Stimulated activated CD4-positive, alpha-beta T cell treated with anti-CD3 and anti-CD28 coated beads, Interleukin-4, amount 100 ng/mL, for 24 hours (primary cell): ENCODE results near the gene SMOC1.

ENCODE experiments used
- DNase-seq: peaks from one replicate; pipeline ENCODE4 v3.0.0-alpha.2; 2020

Gene SMOC1

GRCh38 chr14:69865701-69866365, 13.4 kb upstream of the SMOC1 start:
- DNase-seq, result no peak

- DNase-seq, result no peak
These were observed 10.8 kb upstream of the SMOC1 start for GRCh38 chr14:69868363-69868963.

DNA sequence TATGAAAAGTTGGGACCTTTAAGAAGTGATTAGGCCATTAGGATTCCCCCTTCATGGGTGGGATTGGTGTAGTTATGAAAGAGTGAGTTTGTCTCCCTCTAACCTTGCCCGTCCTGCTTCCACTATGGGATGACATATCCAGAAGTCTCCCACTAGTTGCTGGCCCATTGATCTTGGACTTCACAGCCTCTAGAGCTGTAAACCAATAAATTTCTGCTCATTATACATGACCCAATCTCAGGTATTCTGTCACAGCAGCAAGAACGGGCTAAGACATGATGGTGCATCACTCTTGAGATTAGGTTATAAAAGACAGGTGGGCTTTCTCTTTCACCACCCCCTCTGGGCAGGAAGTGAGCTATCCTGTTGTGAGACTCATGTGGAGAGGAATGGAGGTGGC, 8.6 kb upstream of the SMOC1 start:
- no peak for DNase-seq

GRCh38 chr14:69873877-69874780, 5.1 kb upstream of the SMOC1 start:
- no peak for DNase-seq

DNA sequence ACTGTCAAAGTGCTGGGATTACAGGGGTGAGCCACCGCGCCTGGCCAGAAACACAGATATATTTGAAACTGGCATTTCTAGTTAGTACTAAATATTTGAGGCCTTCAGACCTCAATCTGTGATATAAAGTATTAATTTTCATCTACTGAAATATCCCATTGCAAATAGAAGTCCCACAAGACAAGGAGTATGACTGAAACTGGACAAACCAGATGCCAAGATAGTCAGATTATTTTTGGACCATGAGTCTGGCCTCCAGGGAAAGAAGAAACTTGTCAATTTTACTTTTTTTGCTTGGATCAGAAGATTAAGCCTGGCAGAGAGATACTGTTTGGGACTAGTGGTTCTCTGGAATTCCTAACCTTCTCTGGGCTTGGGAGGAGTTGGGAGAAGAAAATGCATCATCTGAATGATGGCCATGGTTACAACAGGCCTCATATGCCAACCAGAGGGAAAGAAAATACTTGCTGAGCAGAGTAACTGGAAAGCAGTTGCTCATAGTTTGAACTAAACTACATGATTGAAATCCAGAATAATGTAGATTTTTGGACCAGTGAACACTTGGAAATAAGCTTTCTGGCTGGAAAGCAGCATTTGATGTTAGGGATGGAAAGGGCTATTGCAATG, 2.9 kb upstream of the SMOC1 start:
- DNase-seq, result no peak

- DNase-seq, result no peak
These were observed 2.3 kb upstream of the SMOC1 start for GRCh38 chr14:69876848-69877306.

GRCh38 chr14:69877492-69877891, 1.7 kb upstream of the SMOC1 start:
- DNase-seq, result no peak

- DNase-seq, result no peak
These were observed 965 bp upstream of the SMOC1 start for GRCh38 chr14:69878251-69878650.

- DNase-seq, result no peak
These were observed 850 bp downstream of the SMOC1 start for GRCh38 chr14:69880044-69880487.

GRCh38 chr14:69880893-69881292, 1.7 kb downstream of the SMOC1 start:
- DNase-seq, result no peak

DNA sequence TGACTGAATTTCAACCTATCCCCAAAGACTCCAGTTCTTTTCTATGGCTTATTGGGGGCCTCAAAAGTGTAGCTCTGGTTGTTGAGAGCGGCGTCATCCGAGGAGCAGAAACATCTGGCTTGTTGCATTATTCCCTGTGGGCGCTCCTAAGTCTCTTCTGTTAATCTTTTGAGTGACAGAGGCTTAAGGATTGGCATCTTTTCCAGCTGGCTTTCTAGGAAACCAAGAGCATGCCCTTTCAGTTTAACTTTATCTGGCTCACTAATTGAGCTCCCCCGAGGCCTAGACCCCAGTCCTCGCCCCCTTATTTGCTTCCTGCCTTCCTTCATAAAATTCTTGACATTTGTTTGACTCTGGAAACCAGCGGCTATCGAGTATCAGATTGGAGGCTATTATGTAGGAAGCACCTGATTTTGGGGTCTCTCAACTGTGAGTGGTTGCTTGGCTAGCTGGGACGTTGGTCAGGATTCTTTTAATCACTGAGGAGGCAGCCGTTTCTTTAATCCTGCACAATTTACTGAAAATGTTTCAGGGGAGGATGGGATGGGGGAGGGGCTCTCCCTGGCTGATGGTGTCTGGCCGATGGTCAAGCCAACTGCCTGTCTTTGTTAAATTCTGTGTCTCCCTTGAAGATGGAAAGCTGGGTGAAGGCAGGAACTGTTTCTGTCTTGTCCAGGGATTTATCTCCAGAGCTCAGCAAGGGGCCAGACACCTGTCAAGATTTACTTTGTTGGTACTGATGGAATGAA, 3.1 kb downstream of the SMOC1 start:
- DNase-seq, result no peak

DNA sequence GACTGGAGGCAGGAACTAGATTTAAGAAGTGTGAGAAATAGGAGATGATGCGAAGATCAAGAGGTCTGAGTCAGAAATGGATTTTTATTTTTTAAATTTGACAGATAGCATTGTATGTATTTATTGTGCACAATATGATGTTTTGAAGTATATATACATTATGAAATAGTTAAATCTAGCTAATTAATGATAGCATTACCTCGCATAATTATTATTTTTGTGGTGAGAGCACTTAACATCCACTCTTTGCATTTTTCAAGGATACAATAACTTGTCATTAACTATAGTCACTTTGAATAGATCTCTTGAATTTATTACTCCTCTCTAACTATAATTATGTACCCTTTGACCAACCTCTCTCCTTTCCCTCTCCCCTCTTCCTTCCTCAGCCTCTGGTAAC, 3.7 kb downstream of the SMOC1 start:
- DNase-seq, result no peak

DNA sequence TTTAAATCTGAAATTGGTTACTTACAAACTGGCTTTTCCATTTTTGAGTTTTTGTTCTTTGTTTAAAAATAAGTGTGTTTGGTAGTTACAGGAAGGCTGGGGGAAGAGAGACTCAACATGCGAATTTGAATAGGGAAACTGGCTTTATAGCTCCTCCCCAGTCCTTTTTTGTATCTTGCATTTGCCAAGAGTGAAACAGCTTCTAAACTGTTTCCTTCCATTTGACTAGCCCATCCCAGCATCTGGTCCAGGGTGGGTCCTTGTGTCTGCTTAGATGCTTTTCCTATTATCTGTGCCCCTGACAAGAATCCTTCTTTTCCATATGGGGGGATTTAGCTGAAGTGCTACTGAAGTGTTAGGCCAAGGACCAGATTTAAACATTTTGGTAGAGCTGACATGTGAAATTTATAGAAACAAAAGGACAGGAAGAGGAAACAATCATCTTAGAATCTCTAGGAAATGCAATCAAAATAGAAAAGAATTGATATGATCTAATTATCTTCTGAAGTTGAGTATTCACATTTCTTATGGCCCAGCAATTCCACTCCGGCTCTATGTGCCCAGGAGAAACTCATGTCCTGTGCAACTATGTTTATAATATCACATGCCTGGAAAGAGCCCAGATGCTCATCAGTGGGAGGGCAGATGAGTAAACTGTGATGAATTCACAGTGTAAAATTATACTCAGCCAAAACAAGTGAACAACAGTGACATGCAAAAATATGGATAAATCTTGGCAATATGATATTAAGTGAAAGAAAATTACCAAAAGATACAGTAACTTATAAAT, 7.4 kb downstream of the SMOC1 start:
- DNase-seq, result no peak

GRCh38 chr14:69887740-69888657, 8.8 kb downstream of the SMOC1 start:
- no peak for DNase-seq

- no peak for DNase-seq
These were observed 12.2 kb downstream of the SMOC1 start for GRCh38 chr14:69891422-69891821.

DNA sequence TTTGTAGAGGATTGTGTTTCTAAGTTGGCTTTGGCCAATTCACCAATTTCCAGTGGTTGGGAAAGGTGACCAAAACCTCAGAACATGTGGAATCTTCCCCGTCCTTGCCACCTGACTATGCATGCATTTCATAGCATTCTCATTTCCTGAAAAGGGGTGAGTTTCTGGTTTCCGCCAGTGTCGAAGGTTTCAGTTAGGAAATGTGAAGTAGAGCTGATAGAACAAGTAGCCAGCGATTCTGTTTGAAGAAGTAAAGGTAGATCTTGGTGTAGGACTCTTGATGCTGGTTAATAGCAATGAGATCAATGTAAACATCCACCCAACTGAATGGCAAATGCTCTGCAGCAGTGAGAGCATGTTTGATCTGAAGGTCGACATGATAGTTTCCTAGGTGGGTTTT, 15.9 kb downstream of the SMOC1 start:
- DNase-seq, result no peak

DNA sequence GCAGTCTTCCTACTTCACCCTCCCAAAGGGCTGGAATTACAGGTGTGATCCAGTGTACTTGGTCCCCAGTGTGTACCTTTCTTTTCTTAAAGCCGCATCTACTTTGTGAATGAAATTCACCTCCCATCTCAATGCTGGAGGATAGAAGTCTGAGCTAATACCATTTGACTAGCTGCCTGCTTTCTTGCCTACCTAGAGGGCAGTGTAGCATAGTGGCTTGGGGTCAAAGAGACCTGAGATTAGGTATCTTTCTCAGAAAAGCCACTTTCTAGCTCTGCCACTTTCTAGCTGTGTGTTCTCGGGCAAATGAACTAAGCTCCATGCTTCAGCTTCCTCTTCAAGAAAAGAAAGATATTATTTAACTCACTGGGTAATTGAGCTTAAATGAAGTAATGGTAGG, 16.9 kb downstream of the SMOC1 start:
- DNase-seq, result no peak

- no peak for DNase-seq
These were observed 17.8 kb downstream of the SMOC1 start for GRCh38 chr14:69896972-69897371.

- no peak for DNase-seq
These were observed 21.4 kb downstream of the SMOC1 start for GRCh38 chr14:69900603-69901002.

DNA sequence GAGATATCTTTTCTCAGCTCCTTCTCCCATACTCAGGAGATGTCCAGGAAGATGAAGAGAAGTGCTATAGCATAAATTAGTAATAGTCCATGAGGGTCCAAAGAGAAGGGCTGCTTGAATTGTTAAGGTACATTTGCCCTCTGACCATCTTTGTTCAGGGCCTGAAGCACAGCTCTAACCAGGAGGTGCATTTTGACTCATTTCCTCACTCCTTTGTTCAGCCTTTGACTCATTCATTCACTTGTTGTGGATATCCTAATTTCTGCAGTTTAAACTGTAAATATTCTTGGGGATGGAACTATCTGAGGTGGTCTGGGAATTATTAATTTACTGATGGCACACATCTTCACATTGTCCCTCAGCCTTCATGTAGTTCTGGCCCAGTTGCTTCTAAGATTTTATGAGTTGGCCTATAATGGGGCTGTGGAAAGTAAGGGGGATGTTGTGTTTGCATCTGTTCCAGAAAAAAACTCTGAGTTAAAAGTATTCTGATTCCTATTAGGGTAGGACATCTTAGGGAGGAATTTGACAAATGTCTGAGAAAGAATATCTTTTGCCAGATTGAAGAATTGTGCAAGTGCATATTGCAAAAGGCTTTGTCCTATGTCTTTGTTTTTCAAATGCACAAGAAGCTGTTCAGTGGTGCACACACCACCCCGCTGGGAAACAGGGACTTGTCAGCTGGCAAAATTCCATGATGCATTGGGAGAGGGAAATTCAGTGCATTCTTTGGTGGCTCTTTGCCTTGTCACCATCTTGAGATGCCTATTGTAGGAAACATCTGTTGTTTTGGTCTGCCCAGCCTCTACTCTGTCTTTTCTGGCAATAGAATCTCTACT, 22.1 kb downstream of the SMOC1 start:
- no peak for DNase-seq
